Stimulated activated CD8-positive, alpha-beta memory T cell treated with anti-CD3 and anti-CD28 coated beads, Interleukin-15, amount 100 ng/mL, for 24 hours (primary cell): ENCODE measurements around the gene CNPY1.
A peak's percentile ranks its signal among the peaks of the same experiment; 100 is the strongest.

ENCODE experiments used
- DNase-seq: peaks from one replicate; pipeline ENCODE4 v3.0.0-alpha.2; 2020; ENCODE audit warnings: low read depth

The CNPY1 gene

GRCh38 chr7:155558961-155559360 is 12.6 kb upstream of the CNPY1 start:
- no peak for DNase-seq

- DNase-seq: no peak
Observed at GRCh38 chr7:155558351-155558750, 12.0 kb upstream of the CNPY1 start.

GRCh38 chr7:155557778-155558177 is 11.4 kb upstream of the CNPY1 start:
- DNase-seq: no peak

- no peak for DNase-seq
Observed at GRCh38 chr7:155556763-155557162, 10.4 kb upstream of the CNPY1 start.

GRCh38 chr7:155555116-155555695 is 8.8 kb upstream of the CNPY1 start:
- no peak for DNase-seq

- no peak for DNase-seq
Observed at GRCh38 chr7:155553871-155554270, 7.5 kb upstream of the CNPY1 start.

GRCh38 chr7:155551785-155552611 is 5.6 kb upstream of the CNPY1 start:
- DNase-seq: no peak

GRCh38 chr7:155550916-155551315 is 4.6 kb upstream of the CNPY1 start:
- DNase-seq: no peak

GRCh38 chr7:155549226-155549625 is 2.9 kb upstream of the CNPY1 start:
- DNase-seq: no peak

GRCh38 chr7:155547161-155547791 is 917 bp upstream of the CNPY1 start:
- DNase-seq: no peak

GRCh38 chr7:155545348-155545747 is 1.0 kb downstream of the CNPY1 start:
- DNase-seq: no peak

- DNase-seq: no peak
Observed at GRCh38 chr7:155544485-155544884, 1.9 kb downstream of the CNPY1 start.

GRCh38 chr7:155543926-155544325 is 2.4 kb downstream of the CNPY1 start:
- no peak for DNase-seq

GRCh38 chr7:155543011-155543876 is 3.1 kb downstream of the CNPY1 start:
- DNase-seq: no peak

- no peak for DNase-seq
Observed at GRCh38 chr7:155541986-155542675, 4.2 kb downstream of the CNPY1 start.

- DNase-seq: no peak
Observed at GRCh38 chr7:155540553-155540952, 5.8 kb downstream of the CNPY1 start.

GRCh38 chr7:155538293-155538692 is 8.1 kb downstream of the CNPY1 start:
- no peak for DNase-seq

- no peak for DNase-seq
Observed at GRCh38 chr7:155536451-155536850, 9.9 kb downstream of the CNPY1 start.

GRCh38 chr7:155534691-155535090 is 11.7 kb downstream of the CNPY1 start:
- DNase-seq: no peak

GRCh38 chr7:155533827-155534690 is 12.3 kb downstream of the CNPY1 start:
- DNase-seq: peak; percentile 16
